ENCODE data around the gene LACTB. TPM values are rescaled to one million over a fixed set of nuclear protein-coding genes. Genes with fewer than 3 reads are reported as not detected.

Gene LACTB
- total and polyA plus RNA-seq, 11 donors: 17.9 to 31.0 (median 22.7) TPM

GRCh38 chr15:63178034-63178433 is 56.4 kb downstream of the LACTB start:
- H3K27ac ChIP-seq: no peak overlapping the region
- WGBS, 4 donors: 50 to 67% (median 56%) methylated on average over 5 of the region's 5 CpGs
- no peaks in the 10 kb centered on the region for H3K27me3 ChIP-seq
- H3K36me3 ChIP-seq: no peaks in the 10 kb centered on the region
- DNase-seq: no peak
- H3K4me3 ChIP-seq: no peak overlapping the region
- ATAC-seq: no peak
- H3K9me3 ChIP-seq: no peaks in the 10 kb centered on the region
- intact Hi-C loops (cut with DNase I): loop anchor here in 2 of 10 donors (10.0 kb wide), 1 partner anchor 227 kb away; no protein-coding TSS in a partner anchor
- H3K4me1 ChIP-seq: peaks cover 0 to 4% (median 0%) of the 10 kb centered on the region in 12 donors
- no peak for TF ChIP-seq POLR2A (IDR thresholded peaks at IDR 0.05)
- no peak for TF ChIP-seq CTCF (IDR thresholded peaks at IDR 0.05)

- Histone ChIP-seq H3K27me3 (no peaks in the 10 kb centered on the region), H3K4me3 (no peak overlapping the region), H3K4me1 (peaks cover 0 to 4% (median 0%) of the 10 kb centered on the region in 12 donors), H3K36me3 (no peaks in the 10 kb centered on the region), H3K9me3 (no peaks in the 10 kb centered on the region), H3K27ac (no peak overlapping the region)
- DNase-seq (no peak), ATAC-seq (no peak)
- intact Hi-C loops (cut with DNase I): loop anchor here in 3 of 10 donors (10.0 kb wide), 2 partner anchors 94 to 224 kb away; partner anchors contain the start of gene APH1B (in 1 of the 3)
- WGBS, 4 donors: 91 to 98% (median 95%) methylated on average over 2 of the region's 2 CpGs
- TF ChIP-seq POLR2A (IDR thresholded peaks at IDR 0.05) (no peak), CTCF (IDR thresholded peaks at IDR 0.05) (no peak)
Measured at GRCh38 chr15:63180746-63181145, 59.1 kb downstream of the LACTB start.

- WGBS, 4 donors: 88 to 92% (median 90%) methylated on average over 2 of the region's 2 CpGs
- no peaks in the 10 kb centered on the region for H3K9me3 ChIP-seq
- H3K27me3 ChIP-seq: no peaks in the 10 kb centered on the region
- no peak for TF ChIP-seq POLR2A (IDR thresholded peaks at IDR 0.05)
- TF ChIP-seq CTCF (IDR thresholded peaks at IDR 0.05): no peak
- ATAC-seq (no peak), DNase-seq (no peak)
- no peak overlapping the region for H3K27ac ChIP-seq
- no peaks in the 10 kb centered on the region for H3K36me3 ChIP-seq
- peaks cover 0 to 4% (median 0%) of the 10 kb centered on the region in 12 donors for H3K4me1 ChIP-seq
- no peak overlapping the region for H3K4me3 ChIP-seq
- intact Hi-C loops (cut with DNase I): loop anchor here in 3 of 10 donors (10.0 kb wide), 2 partner anchors 93 to 223 kb away; partner anchors contain the start of gene APH1B (in 1 of the 3)
Measured at GRCh38 chr15:63181648-63182047, 60.0 kb downstream of the LACTB start.

- Histone ChIP-seq H3K4me3 (no peak overlapping the region), H3K4me1 (peaks cover 0 to 9% (median under 1%) of the 10 kb centered on the region in 12 donors), H3K9me3 (no peaks in the 10 kb centered on the region), H3K27me3 (no peaks in the 10 kb centered on the region), H3K36me3 (no peaks in the 10 kb centered on the region), H3K27ac (no peak overlapping the region)
- DNase-seq (no peak), ATAC-seq (no peak)
- no peak for TF ChIP-seq POLR2A (IDR thresholded peaks at IDR 0.05)
- no peak for TF ChIP-seq CTCF (IDR thresholded peaks at IDR 0.05)
- 45 to 51% (median 47%) methylated on average over 2 of the region's 2 CpGs for WGBS, 4 donors
- intact Hi-C loops (cut with DNase I): loop anchor here in 3 of 10 donors (5.0 to 10.0 kb wide), 3 partner anchors 63 to 220 kb away; partner anchors contain the start of genes APH1B (in 1 of the 3) and LACTB (in 1 of the 3)
Measured at GRCh38 chr15:63185206-63185605, 63.5 kb downstream of the LACTB start.

Data from heart left ventricle (tissue), 16 donors.